K562 (cell line): ENCODE measurements around the gene MRPL22. TPM values are rescaled to one million over a fixed set of nuclear protein-coding genes. Genes with fewer than 3 reads are reported as not detected.

Experiments used
- ARID2 ChIP-seq: fragments of 450-650 bp; IDR thresholded peaks from 2 replicates; pipeline ENCODE4 v1.6.1; 2017; ENCODE audit warnings: antibody characterized with exemption, mild to moderate bottlenecking
- CTBP1 ChIP-seq: fragments of 450-650 bp; IDR thresholded peaks from 2 replicates; pipeline ENCODE4 v1.6.1; 2016; ENCODE audit warnings: borderline replicate concordance
- E2F3 ChIP-seq: fragments of 250-450 bp; sonication (Bioruptor Pico); IDR thresholded peaks from 2 replicates; pipeline ENCODE4 v1.4.0; 2020; ENCODE audit warnings: mild to moderate bottlenecking
- FOXO4 ChIP-seq: fragments of 450-650 bp; formaldehyde crosslinking; IDR thresholded peaks from 2 replicates; pipeline ENCODE4 v1.4.0; 2020; ENCODE audit warnings: mild to moderate bottlenecking, moderate library complexity
- FUS ChIP-seq: fragments of 200-400 bp; formaldehyde crosslinking; optimal IDR thresholded peaks from 2 replicates; pipeline ENCODE3; 2017; ENCODE audit warnings: low read depth, low read length
- KAT8 ChIP-seq: fragments of 450-650 bp; IDR thresholded peaks from 2 replicates; pipeline ENCODE4 v1.6.1; 2016; ENCODE audit warnings: low read depth, mild to moderate bottlenecking
- MNT ChIP-seq, 2 experiments: fragments of 450-650 bp; conservative IDR thresholded peaks; 2 replicates each; pipeline ENCODE4 v1.6.1; 2017; ENCODE audit warnings: mild to moderate bottlenecking in 2 of 2, moderate library complexity in 2 of 2
- PBX2 ChIP-seq, 2 experiments: IDR thresholded peaks in 1 of 2; conservative IDR thresholded peaks in 1 of 2; 2 replicates each; pipeline ENCODE4 v1.6.1; 2016; ENCODE audit warnings: low read depth in 2 of 2, mild to moderate bottlenecking in 1 of 2, missing compliant biosample characterization in 1 of 2, missing genetic modification characterization in 1 of 2, moderate library complexity in 1 of 2
- RBM17 ChIP-seq: fragments of 200-400 bp; formaldehyde crosslinking; IDR thresholded peaks from 2 replicates; pipeline ENCODE4 v1.6.1; 2017; ENCODE audit warnings: low read depth, mild to moderate bottlenecking, low read length, borderline replicate concordance
- SAP30 ChIP-seq: fragments of 200-600 bp; sonication (generic); IDR thresholded peaks from 2 replicates; pipeline ENCODE4 v1.6.1; 2012; ENCODE audit warnings: borderline replicate concordance, low read depth, mild to moderate bottlenecking, moderate library complexity, low read length, control low read depth, inconsistent platforms; ENCODE audit not compliant: insufficient read depth, poor library complexity, severe bottlenecking
- SMARCA5 ChIP-seq: fragments of 450-650 bp; IDR thresholded peaks from 2 replicates; pipeline ENCODE4 v1.6.1; 2016
- ZNF124 ChIP-seq: sonication (generic); formaldehyde crosslinking; IDR thresholded peaks from 2 replicates; pipeline ENCODE4 v1.8.1; 2022; ENCODE audit warnings: missing genetic modification reagents
- ZNF518B ChIP-seq: fragments of 250-450 bp; sonication (Bioruptor Pico); IDR thresholded peaks from 2 replicates; pipeline ENCODE4 v1.5.0; 2021; ENCODE audit warnings: mild to moderate bottlenecking, moderate library complexity
- polyA plus RNA-seq, 8 experiments: library from polyadenylated mRNA; depleted of rRNA in 4 of 8; stranded (reverse) in 5 of 8; unstranded in 3 of 8; fragments of >200 nt; fragmentation: Nextera tagmentation in 2 of 8; fragmentation: Illumina TruSeq in 1 of 8; extraction: Ambion mirVana in 2 of 8; extraction: Trizol in 1 of 8; gene quantifications; 2 replicates each; pipeline versions ENCODE4 v1.2.1 to v1.2.3, GENCODE V29; 2011 to 2014; ENCODE audit warnings: inconsistent platforms in 1 of 8, missing spikeins in 1 of 8
- total RNA-seq, 7 experiments: library from RNA; depleted of rRNA in 6 of 7; stranded (reverse); fragments of >200 nt in 6 of 7; fragmentation: Illumina TruSeq in 2 of 7; extraction: Trizol in 2 of 7; gene quantifications; 2 replicates each; pipeline versions ENCODE4 v1.2.1 to v1.2.3, GENCODE V29; 2011 to 2021; ENCODE audit warnings: low replicate concordance in 1 of 7
- TF ChIP-seq, protein P1 (sequence below): fragments of 450-650 bp; IDR thresholded peaks from 2 replicates; pipeline ENCODE4 v1.6.1; 2016; ENCODE audit warnings: borderline replicate concordance

The MRPL22 gene
- total and polyA plus RNA-seq, 9 of the 15 experiments (the other 6 are each of a cell fraction or from before 2014, with no cell fraction given): 41.1 to 424 (median 102) TPM

DNA sequence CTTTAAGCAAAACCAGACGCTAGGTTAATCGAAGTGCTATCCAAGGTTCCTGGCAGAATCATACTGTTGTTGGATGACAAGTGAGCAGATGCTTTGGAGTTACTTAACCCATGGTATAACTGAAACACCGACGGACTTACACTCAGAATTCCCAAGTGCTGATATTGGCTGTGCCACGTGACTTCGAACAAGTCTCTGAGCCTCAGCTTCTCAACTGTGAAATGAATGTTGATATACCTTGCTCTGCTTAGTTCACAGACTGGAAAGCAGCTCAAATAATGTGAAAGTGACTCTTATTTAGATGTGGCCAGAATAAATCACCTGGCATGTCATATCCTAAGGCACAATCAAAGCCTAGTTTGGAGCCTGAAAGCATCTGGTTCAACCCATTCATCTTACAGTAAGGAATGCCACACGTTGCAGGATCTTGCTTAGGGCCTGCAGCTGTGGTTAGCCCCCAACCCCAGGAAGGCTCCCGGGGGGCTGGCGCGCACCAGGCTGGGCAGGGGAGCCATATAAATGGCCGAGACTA, 3.6 kb upstream of the MRPL22 start (continued):
- TF ChIP-seq MNT (conservative IDR thresholded peaks at IDR 0.05) (no peak), ZNF124 (CRISPR knock-in tag) (no peak), SMARCA5 (no peak), SAP30 (no peak), FUS (no peak), ZNF518B (CRISPR knock-in tag) (no peak), KAT8 (no peak), E2F3 (CRISPR knock-in tag) (no peak), ARID2 (no peak), FOXO4 (CRISPR knock-in tag) (no peak), CTBP1 (no peak), RBM17 (no peak), PBX2 (CRISPR knock-in tag; IDR thresholded peaks at IDR 0.05; ENCODE audit: low read depth) (no peak), PBX2 (tag; conservative IDR thresholded peaks at IDR 0.05; ENCODE audit: low read depth) (no peak)
- TF ChIP-seq, protein P1, sequence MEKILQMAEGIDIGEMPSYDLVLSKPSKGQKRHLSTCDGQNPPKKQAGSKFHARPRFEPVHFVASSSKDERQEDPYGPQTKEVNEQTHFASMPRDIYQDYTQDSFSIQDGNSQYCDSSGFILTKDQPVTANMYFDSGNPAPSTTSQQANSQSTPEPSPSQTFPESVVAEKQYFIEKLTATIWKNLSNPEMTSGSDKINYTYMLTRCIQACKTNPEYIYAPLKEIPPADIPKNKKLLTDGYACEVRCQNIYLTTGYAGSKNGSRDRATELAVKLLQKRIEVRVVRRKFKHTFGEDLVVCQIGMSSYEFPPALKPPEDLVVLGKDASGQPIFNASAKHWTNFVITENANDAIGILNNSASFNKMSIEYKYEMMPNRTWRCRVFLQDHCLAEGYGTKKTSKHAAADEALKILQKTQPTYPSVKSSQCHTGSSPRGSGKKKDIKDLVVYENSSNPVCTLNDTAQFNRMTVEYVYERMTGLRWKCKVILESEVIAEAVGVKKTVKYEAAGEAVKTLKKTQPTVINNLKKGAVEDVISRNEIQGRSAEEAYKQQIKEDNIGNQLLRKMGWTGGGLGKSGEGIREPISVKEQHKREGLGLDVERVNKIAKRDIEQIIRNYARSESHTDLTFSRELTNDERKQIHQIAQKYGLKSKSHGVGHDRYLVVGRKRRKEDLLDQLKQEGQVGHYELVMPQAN: no peak
